OCI-LY3 (cell line): ENCODE data around the gene TMEM209.

Experiments
- H2AFZ ChIP-seq: fragments of 200-600, 300-600 bp; shearing (Covaris generic); 2 replicates; pipeline ENCODE4 v1.6.0; 2014; ENCODE audit warnings: antibody characterized with exemption, low read depth, low read length
- H3K27ac ChIP-seq: fragments of 200-600, 300-600 bp; sonication (generic); 2 replicates; pipeline ENCODE4 v1.5.1; 2014; ENCODE audit warnings: mild to moderate bottlenecking, low read length, moderate library complexity, mixed read lengths
- H3K27me3 ChIP-seq: fragments of 200-600, 300-600 bp; sonication (generic); 2 replicates; pipeline ENCODE4 v1.6.1; 2014; ENCODE audit warnings: low read depth, low read length, mixed read lengths
- H3K36me3 ChIP-seq: fragments of 200-600, 300-600 bp; sonication (generic); replicated peaks from 2 replicates; pipeline ENCODE3; 2014; ENCODE audit warnings: low read depth, low read length, mixed read lengths
- H3K4me1 ChIP-seq: fragments of 300-600, 200-600 bp; sonication (generic); 2 replicates; pipeline ENCODE4 v1.6.1; 2014; ENCODE audit warnings: low read length, mixed read lengths
- H3K4me2 ChIP-seq: fragments of 200-600, 300-600 bp; sonication (generic); 2 replicates; pipeline ENCODE4 v1.6.1; 2014; ENCODE audit warnings: low read length, mixed read lengths
- H3K4me3 ChIP-seq: fragments of 300-600, 200-600 bp; sonication (generic); 2 replicates; pipeline ENCODE4 v1.5.1; 2014; ENCODE audit warnings: antibody characterized with exemption, mild to moderate bottlenecking, low read length, moderate library complexity
- H3K79me2 ChIP-seq: fragments of 300-600, 200-600 bp; shearing (Covaris generic); 2 replicates; pipeline ENCODE4 v1.6.1; 2014; ENCODE audit warnings: mild to moderate bottlenecking, low read length, mixed read lengths
- H3K9ac ChIP-seq: fragments of 300-600, 200-600 bp; shearing (Covaris generic); 2 replicates; pipeline ENCODE4 v1.6.0; 2014; ENCODE audit warnings: mild to moderate bottlenecking, low read length, moderate library complexity
- H3K9me3 ChIP-seq: fragments of 200-600, 300-600 bp; shearing (Covaris generic); 2 replicates; pipeline ENCODE4 v1.6.1; 2014; ENCODE audit warnings: low read length, mixed read lengths; ENCODE audit not compliant: insufficient read depth
- H4K20me1 ChIP-seq: fragments of 200-600, 300-600 bp; sonication (generic); 2 replicates; pipeline ENCODE4 v1.6.1; 2016; ENCODE audit warnings: low read length, mixed read lengths; ENCODE audit not compliant: insufficient read depth
- CTCF ChIP-seq: fragments of 200-600, 300-600 bp; sonication (generic); IDR thresholded peaks from 2 replicates; pipeline ENCODE4 v1.5.1; 2014; ENCODE audit warnings: antibody characterized with exemption, low read length, low read depth
- EZH2phosphoT487 ChIP-seq: fragments of 200-600 bp; shearing (Covaris generic); IDR thresholded peaks from 2 replicates; pipeline ENCODE4 v1.6.1; 2018; ENCODE audit warnings: antibody characterized with exemption, mixed run types, low read depth

Gene TMEM209

GRCh38 chr7:130216750-130217149 lies 11.5 kb upstream of the TMEM209 start:
- no peak overlapping the region for H3K9ac ChIP-seq
- no peaks in the 10 kb centered on the region for H3K27me3 ChIP-seq
- no peak overlapping the region for H3K27ac ChIP-seq
- TF ChIP-seq EZH2phosphoT487 (no peak), CTCF (no peak)
- no peak overlapping the region for H3K4me2 ChIP-seq
- no peaks in the 10 kb centered on the region for H3K4me1 ChIP-seq
- H3K36me3 ChIP-seq = no peaks in the 10 kb centered on the region
- H4K20me1 ChIP-seq = no peaks in the 10 kb centered on the region
- no peak overlapping the region for H2AFZ ChIP-seq
- no peak overlapping the region for H3K4me3 ChIP-seq
- H3K79me2 ChIP-seq = no peaks in the 10 kb centered on the region
- H3K9me3 ChIP-seq = no peaks in the 10 kb centered on the region

GRCh38 chr7:130216025-130216424 lies 10.8 kb upstream of the TMEM209 start:
- no peaks in the 10 kb centered on the region for H3K9me3 ChIP-seq
- H2AFZ ChIP-seq = no peak overlapping the region
- TF ChIP-seq CTCF (no peak), EZH2phosphoT487 (no peak)
- H3K4me3 ChIP-seq = no peak overlapping the region
- no peaks in the 10 kb centered on the region for H3K79me2 ChIP-seq
- no peaks in the 10 kb centered on the region for H3K4me1 ChIP-seq
- H3K4me2 ChIP-seq = no peak overlapping the region
- no peaks in the 10 kb centered on the region for H4K20me1 ChIP-seq
- no peaks in the 10 kb centered on the region for H3K27me3 ChIP-seq
- no peaks in the 10 kb centered on the region for H3K36me3 ChIP-seq
- no peak overlapping the region for H3K27ac ChIP-seq
- H3K9ac ChIP-seq = no peak overlapping the region

- Histone ChIP-seq H4K20me1 (no peaks in the 10 kb centered on the region), H3K27ac (no peak overlapping the region), H3K4me2 (no peak overlapping the region), H3K4me3 (no peak overlapping the region), H3K4me1 (no peaks in the 10 kb centered on the region), H3K79me2 (no peaks in the 10 kb centered on the region), H3K9me3 (no peaks in the 10 kb centered on the region), H3K27me3 (no peaks in the 10 kb centered on the region), H3K36me3 (no peaks in the 10 kb centered on the region), H3K9ac (no peak overlapping the region), H2AFZ (no peak overlapping the region; the same call in 1 of the 2 replicates)
- no peak for TF ChIP-seq EZH2phosphoT487
- no peak for TF ChIP-seq CTCF
Measured at GRCh38 chr7:130213828-130214227, 8.6 kb upstream of the TMEM209 start.

- TF ChIP-seq CTCF = no peak
- TF ChIP-seq EZH2phosphoT487 = no peak
- H3K27ac ChIP-seq = no peak overlapping the region
- H3K9ac ChIP-seq = no peak overlapping the region
- H4K20me1 ChIP-seq = no peaks in the 10 kb centered on the region
- no peaks in the 10 kb centered on the region for H3K9me3 ChIP-seq
- H2AFZ ChIP-seq = 0 out of 2 replicates have a peak overlapping the region, but pooled peaks have one; percentile 0
- H3K27me3 ChIP-seq = no peaks in the 10 kb centered on the region
- H3K36me3 ChIP-seq = no peaks in the 10 kb centered on the region
- H3K4me3 ChIP-seq = no peak overlapping the region
- H3K4me1 ChIP-seq = peaks cover 6% of the 10 kb centered on the region
- H3K4me2 ChIP-seq = no peak overlapping the region
- no peaks in the 10 kb centered on the region for H3K79me2 ChIP-seq
Measured at GRCh38 chr7:130210181-130210935, 5.2 kb upstream of the TMEM209 start.
